D721Med (cell line): ENCODE measurements around the gene PARP2.
A peak's percentile ranks its signal among the peaks of the same experiment; 100 is the strongest.

Source experiments
- DNase-seq: peaks from one replicate; pipeline ENCODE4 v3.0.0; 2011; ENCODE audit warnings: low spot score; ENCODE audit not compliant: insufficient read length
- FAIRE-seq: peaks from 2 replicates; lab custom pipeline; 2011; peaks lifted over from hg19 to GRCh38; lab: Jason Lieb, UNC
- TF ChIP-seq, protein P1 (sequence below): IDR thresholded peaks from 2 replicates; pipeline ENCODE4 v1.5.1; 2012; ENCODE audit warnings: mild to moderate bottlenecking, control low read depth; ENCODE audit not compliant: insufficient read depth; ENCODE audit errors: missing control alignments

PARP2 gene

DNA sequence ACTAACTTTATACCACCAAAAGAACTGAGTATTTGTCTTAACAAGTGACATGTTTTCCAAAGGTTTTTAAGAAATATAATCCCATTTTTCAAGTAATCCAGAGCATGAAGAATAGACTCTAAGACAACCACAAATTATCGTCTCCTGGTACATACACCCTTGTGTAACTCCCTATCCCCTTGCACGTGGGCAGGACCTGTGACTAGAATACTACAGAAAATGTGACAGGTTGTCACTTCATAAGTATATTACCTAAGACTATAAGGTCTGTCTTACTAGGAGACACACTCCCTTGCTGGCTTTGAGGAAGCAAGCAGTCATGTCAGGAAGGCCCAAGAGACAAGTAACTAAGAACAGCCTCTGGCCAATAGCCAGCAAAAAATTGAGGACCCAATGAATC is 29.4 kb upstream of the PARP2 start:
- FAIRE-seq (no peak), DNase-seq (no peak)
- TF ChIP-seq, protein P1, sequence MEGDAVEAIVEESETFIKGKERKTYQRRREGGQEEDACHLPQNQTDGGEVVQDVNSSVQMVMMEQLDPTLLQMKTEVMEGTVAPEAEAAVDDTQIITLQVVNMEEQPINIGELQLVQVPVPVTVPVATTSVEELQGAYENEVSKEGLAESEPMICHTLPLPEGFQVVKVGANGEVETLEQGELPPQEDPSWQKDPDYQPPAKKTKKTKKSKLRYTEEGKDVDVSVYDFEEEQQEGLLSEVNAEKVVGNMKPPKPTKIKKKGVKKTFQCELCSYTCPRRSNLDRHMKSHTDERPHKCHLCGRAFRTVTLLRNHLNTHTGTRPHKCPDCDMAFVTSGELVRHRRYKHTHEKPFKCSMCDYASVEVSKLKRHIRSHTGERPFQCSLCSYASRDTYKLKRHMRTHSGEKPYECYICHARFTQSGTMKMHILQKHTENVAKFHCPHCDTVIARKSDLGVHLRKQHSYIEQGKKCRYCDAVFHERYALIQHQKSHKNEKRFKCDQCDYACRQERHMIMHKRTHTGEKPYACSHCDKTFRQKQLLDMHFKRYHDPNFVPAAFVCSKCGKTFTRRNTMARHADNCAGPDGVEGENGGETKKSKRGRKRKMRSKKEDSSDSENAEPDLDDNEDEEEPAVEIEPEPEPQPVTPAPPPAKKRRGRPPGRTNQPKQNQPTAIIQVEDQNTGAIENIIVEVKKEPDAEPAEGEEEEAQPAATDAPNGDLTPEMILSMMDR: no peak

GRCh38 chr14:20317720-20318119 is 25.7 kb upstream of the PARP2 start:
- FAIRE-seq (no peak), DNase-seq (no peak)
- TF ChIP-seq, protein P1: no peak

DNA sequence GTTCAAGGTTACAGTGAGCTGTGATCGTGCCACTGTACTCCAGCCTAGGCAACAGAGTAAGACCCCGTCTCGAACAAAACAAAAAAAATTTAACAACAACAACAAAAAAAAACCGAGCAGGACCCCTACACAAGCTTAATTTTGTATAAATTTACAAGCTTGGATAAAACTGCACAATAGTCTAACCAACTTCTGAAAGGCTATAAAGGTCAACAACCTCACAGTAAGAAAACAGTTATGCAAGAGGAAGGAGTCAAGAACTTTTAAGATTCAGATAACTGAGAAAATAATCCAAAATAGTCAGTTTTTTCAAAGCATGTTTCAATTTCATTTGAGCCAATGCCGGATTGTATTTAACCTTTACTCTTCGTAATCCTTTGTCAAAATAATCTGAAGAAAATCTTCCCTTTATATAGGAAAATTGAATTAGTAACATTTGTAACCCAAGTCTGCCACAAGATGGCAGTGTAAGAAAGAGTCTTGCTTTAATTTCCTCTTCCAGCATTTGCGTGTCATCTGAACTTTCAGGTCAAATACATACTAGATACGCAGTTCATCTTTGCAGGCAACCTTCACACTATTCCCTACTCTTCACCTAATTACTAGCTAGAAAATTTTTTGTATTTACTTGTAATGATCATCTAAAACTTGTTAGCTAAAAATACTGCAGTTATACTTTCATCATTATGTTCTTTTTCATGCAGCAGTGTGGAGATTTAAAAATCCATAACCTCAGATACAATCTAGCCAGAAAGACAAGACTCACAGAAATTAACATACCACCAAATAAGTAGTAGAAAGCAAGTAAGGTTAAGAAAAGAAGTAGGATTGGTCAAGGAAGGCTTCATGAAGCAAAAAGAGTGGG is 16.2 kb upstream of the PARP2 start:
- FAIRE-seq (peak; percentile 6), DNase-seq (peak; percentile 27)
- TF ChIP-seq, protein P1: peak; percentile 71

DNA sequence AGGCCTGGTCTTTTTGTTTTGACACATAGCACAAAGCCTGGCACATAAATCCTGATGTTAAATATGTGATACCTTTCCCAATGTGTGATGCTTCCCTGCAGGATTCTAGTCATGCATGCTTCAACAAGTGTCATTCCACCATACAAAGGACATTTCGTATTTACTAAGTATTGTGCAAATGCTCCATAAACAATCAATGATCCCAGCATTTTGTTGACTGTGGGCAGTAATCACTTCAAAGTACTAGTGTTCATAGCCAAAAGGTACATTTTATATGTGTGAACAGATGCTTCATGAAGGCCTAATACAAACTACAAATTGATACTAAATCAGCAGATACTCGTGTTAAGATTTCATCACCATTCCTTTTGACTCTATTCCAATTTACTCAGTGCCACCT is 14.7 kb upstream of the PARP2 start:
- DNase-seq (no peak), FAIRE-seq (no peak)
- TF ChIP-seq, protein P1: no peak

- FAIRE-seq: no peak
- TF ChIP-seq, protein P1: no peak
- no peak for DNase-seq
These were observed 14.1 kb upstream of the PARP2 start for GRCh38 chr14:20329355-20329754.

- TF ChIP-seq, protein P1: no peak
- FAIRE-seq (no peak), DNase-seq (no peak)
These were observed 12.3 kb upstream of the PARP2 start for GRCh38 chr14:20331053-20331613.

DNA sequence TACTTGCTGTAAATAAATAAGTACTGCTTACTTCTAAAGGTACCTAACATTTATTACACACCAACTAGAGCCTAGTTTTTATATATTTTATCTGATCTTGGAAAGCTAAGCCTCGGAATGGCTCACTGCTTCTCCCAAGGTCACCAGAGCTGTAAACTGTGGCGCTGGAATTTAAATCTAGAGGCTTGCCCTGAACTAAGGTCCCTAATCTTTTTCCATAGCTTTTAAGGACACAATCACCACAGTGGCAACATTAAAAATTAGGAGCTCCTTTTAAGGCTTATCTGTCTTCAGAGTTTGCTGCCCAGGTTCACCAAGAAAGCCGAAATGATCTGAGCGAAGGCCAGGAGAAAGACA is 11.0 kb upstream of the PARP2 start:
- FAIRE-seq (no peak), DNase-seq (no peak)
- TF ChIP-seq, protein P1: no peak
